DND-41 (cell line): ENCODE results near the gene EML1.

Source experiments
- CTCF ChIP-seq: IDR thresholded peaks from 2 replicates; pipeline ENCODE4 v1.5.1; 2012; ENCODE audit warnings: borderline replicate concordance, low read length, moderate library complexity, mild to moderate bottlenecking; ENCODE audit not compliant: poor library complexity, severe bottlenecking; ENCODE audit errors: extremely low read depth
- EZH2 ChIP-seq: IDR thresholded peaks from 3 replicates; pipeline ENCODE4 v1.6.1; 2012; ENCODE audit warnings: borderline replicate concordance, low read depth, mild to moderate bottlenecking, moderate library complexity, low read length, inconsistent platforms; ENCODE audit not compliant: severe bottlenecking

GRCh38 chr14:99852578-99852977 is 59.4 kb downstream of the EML1 start:
- TF ChIP-seq CTCF (no peak), EZH2 (no peak)
